CD14-positive monocyte (primary cell): ENCODE measurements around the gene ABTB2. TPM values are rescaled to one million over a fixed set of nuclear protein-coding genes. Genes with fewer than 3 reads are reported as not detected.

Experiments
- DNase-seq, 3 donors: peaks; one replicate each; pipeline ENCODE4 v3.0.0-alpha.2; 2011 to 2022
- H2AFZ ChIP-seq: 2 replicates; pipeline ENCODE4 v1.6.0; 2012; ENCODE audit warnings: mild to moderate bottlenecking, low read depth, low read length, inconsistent platforms; ENCODE audit not compliant: insufficient read depth, poor library complexity, severe bottlenecking
- H3K27ac ChIP-seq, 2 donors: 1 replicate in 1 of 2; 2 replicates in 1 of 2; pipeline ENCODE4 v1.5.1; 2012 to 2013; ENCODE audit warnings: low read length in 2 of 2, control low read depth in 1 of 2, inconsistent platforms in 1 of 2, low read depth in 1 of 2, mild to moderate bottlenecking in 1 of 2
- H3K27me3 ChIP-seq, 2 donors: one replicate each; pipeline versions ENCODE4 v1.6.0 to v1.6.1; 2011 to 2013; ENCODE audit warnings: low read length in 2 of 2; ENCODE audit not compliant: control insufficient read depth in 2 of 2, insufficient read depth in 2 of 2
- H3K36me3 ChIP-seq, 2 donors: replicated peaks in 1 of 2; 1 replicate in 1 of 2; 2 replicates in 1 of 2; pipeline versions ENCODE4 v1.5.1 to v1.6.1; 2012 to 2013; ENCODE audit warnings: low read length in 2 of 2, control low read depth in 1 of 2, inconsistent platforms in 1 of 2, mild to moderate bottlenecking in 1 of 2; ENCODE audit not compliant: insufficient read depth in 2 of 2, control insufficient read depth in 1 of 2
- H3K4me1 ChIP-seq, 2 donors: 1 replicate in 1 of 2; 2 replicates in 1 of 2; pipeline versions ENCODE4 v1.5.1 to v1.6.1; 2012 to 2013; ENCODE audit warnings: low read length in 2 of 2, control low read depth in 1 of 2, inconsistent platforms in 1 of 2, mild to moderate bottlenecking in 1 of 2, moderate library complexity in 1 of 2; ENCODE audit not compliant: insufficient read depth in 2 of 2, control insufficient read depth in 1 of 2
- H3K4me2 ChIP-seq: replicated peaks from 2 replicates; pipeline ENCODE3; 2012; ENCODE audit warnings: low read length, moderate library complexity, mild to moderate bottlenecking; ENCODE audit not compliant: poor library complexity, severe bottlenecking; ENCODE audit errors: extremely low read depth
- H3K4me3 ChIP-seq, 3 experiments: fragments of 200-600 bp in 1 of 3; sonication (generic) in 1 of 3; replicated peaks in 1 of 3; 1 replicate in 2 of 3; 2 replicates in 1 of 3; pipeline ENCODE4 v1.5.1; 2011 to 2013; ENCODE audit warnings: low read length in 3 of 3, mild to moderate bottlenecking in 3 of 3, control low read depth in 2 of 3, low read depth in 2 of 3, inconsistent platforms in 1 of 3, moderate library complexity in 1 of 3
- H3K79me2 ChIP-seq: 2 replicates; pipeline ENCODE4 v1.6.0; 2012; ENCODE audit warnings: mild to moderate bottlenecking, control low read depth, inconsistent platforms, low read length, moderate library complexity; ENCODE audit not compliant: insufficient read depth
- H3K9ac ChIP-seq: 2 replicates; pipeline ENCODE4 v1.6.0; 2017; ENCODE audit warnings: low read length, mild to moderate bottlenecking; ENCODE audit not compliant: insufficient read depth, poor library complexity, severe bottlenecking
- H3K9me3 ChIP-seq, 2 donors: replicated peaks in 1 of 2; 1 replicate in 1 of 2; 2 replicates in 1 of 2; pipeline versions ENCODE4 v1.5.1 to v1.6.1; 2012 to 2013; ENCODE audit warnings: low read length in 2 of 2, control low read depth in 1 of 2; ENCODE audit not compliant: control insufficient read depth in 1 of 2, insufficient read depth in 1 of 2
- H4K20me1 ChIP-seq: 2 replicates; pipeline ENCODE4 v1.6.0; 2012; ENCODE audit warnings: mild to moderate bottlenecking, low read length, control low read depth, moderate library complexity; ENCODE audit not compliant: insufficient read depth
- H3K27ac Mint-ChIP-seq, 7 donors: one replicate each; pipeline ENCODE4 v1.8.0; 2020; ENCODE audit warnings: mild to moderate bottlenecking in 7 of 7, mixed read lengths in 7 of 7, moderate library complexity in 6 of 7, inconsistent platforms in 2 of 7
- H3K27me3 Mint-ChIP-seq, 3 donors: one replicate each; pipeline ENCODE4 v1.8.0; 2021 to 2022; ENCODE audit warnings: low read depth in 3 of 3, mild to moderate bottlenecking in 3 of 3, mixed read lengths in 3 of 3, moderate library complexity in 3 of 3, inconsistent platforms in 1 of 3
- H3K36me3 Mint-ChIP-seq, 2 donors: one replicate each; pipeline ENCODE4 v1.8.0; 2020; ENCODE audit warnings: mixed read lengths in 2 of 2, inconsistent platforms in 1 of 2, mild to moderate bottlenecking in 1 of 2
- H3K4me1 Mint-ChIP-seq: one replicate; pipeline ENCODE4 v1.8.0; 2020; ENCODE audit warnings: mild to moderate bottlenecking, mixed read lengths
- H3K4me3 Mint-ChIP-seq, 2 donors: one replicate each; pipeline ENCODE4 v1.8.0; 2020; ENCODE audit warnings: mild to moderate bottlenecking in 2 of 2, mixed read lengths in 2 of 2, moderate library complexity in 1 of 2
- H3K9me3 Mint-ChIP-seq, 7 donors: one replicate each; pipeline ENCODE4 v1.8.0; 2020 to 2022; ENCODE audit warnings: mixed read lengths in 7 of 7, mild to moderate bottlenecking in 6 of 7, moderate library complexity in 6 of 7, inconsistent platforms in 2 of 7
- CTCF ChIP-seq: fragments of 200-600 bp; IDR thresholded peaks from one replicate; pipeline ENCODE4 v1.8.0; 2022; ENCODE audit warnings: antibody characterized with exemption, mild to moderate bottlenecking
- WGBS: methylation state at CpG from one replicate; pipeline ENCODE4 v1.1.5; 2013; ENCODE audit warnings: missing lambda C conversion rate; ENCODE audit not compliant: insufficient coverage; 5-methylcytosine and 5-hydroxymethylcytosine counted together
- intact Hi-C, 2 donors: fragments of 100-400 bp; cut with micrococcal nuclease; formaldehyde crosslinking; loops; one replicate each; pipeline versions ENCODE4 v1.15.0 to v1.15.1; 2023
- polyA plus RNA-seq, 3 donors: library from polyadenylated mRNA; depleted of rRNA in 1 of 3; unstranded in 2 of 3; stranded (reverse) in 1 of 3; fragments of 300-500 nt in 2 of 3; fragments of >200 nt in 1 of 3; fragmentation: Illumina TruSeq in 2 of 3; gene quantifications; 1 replicate in 2 of 3; 2 replicates in 1 of 3; pipeline ENCODE4 v1.2.3, GENCODE V29; 2012 to 2021

Gene ABTB2
- polyA plus RNA-seq, 3 donors: 0.25 to 1.7 (median 0.26) TPM

GRCh38 chr11:34145847-34146381 lies 211.9 kb downstream of the ABTB2 start:
- TF ChIP-seq CTCF: no peak
- peak overlapping the region in 3 of 7 donors; percentile 0 to 69 (median 53) for H3K27ac Mint-ChIP-seq
- H3K4me1 Mint-ChIP-seq: peaks cover 23% of the 10 kb centered on the region
- Histone ChIP-seq H3K36me3 (peaks cover 75 to 98% of the 10 kb centered on the region in 2 donors), H3K4me2 (no peak overlapping the region), H3K4me1 (peaks cover 15 to 18% of the 10 kb centered on the region in 2 donors), H2AFZ (no peak overlapping the region), H3K27me3 (no peaks in the 10 kb centered on the region), H4K20me1 (no peaks in the 10 kb centered on the region), H3K27ac (peak overlapping the region in 1 of 2 donors; percentile 41), H3K4me3 (no peak overlapping the region), H3K9me3 (no peaks in the 10 kb centered on the region), H3K9ac (peak overlapping the region; percentile 21), H3K79me2 (no peaks in the 10 kb centered on the region)
- H3K27me3 Mint-ChIP-seq: no peaks in the 10 kb centered on the region
- H3K9me3 Mint-ChIP-seq: no peaks in the 10 kb centered on the region
- no peak overlapping the region for H3K4me3 Mint-ChIP-seq
- intact Hi-C loops: no loop called here
- H3K36me3 Mint-ChIP-seq: peaks cover 75 to 82% of the 10 kb centered on the region in 2 donors
- WGBS: 49% methylated on average over 8 of the region's 8 CpGs
- no peak for DNase-seq

GRCh38 chr11:34145073-34145472 lies 212.7 kb downstream of the ABTB2 start:
- intact Hi-C loops: no loop called here
- Histone ChIP-seq H3K27ac (no peak overlapping the region), H3K27me3 (no peaks in the 10 kb centered on the region), H3K4me3 (no peak overlapping the region), H3K4me2 (no peak overlapping the region), H3K79me2 (no peaks in the 10 kb centered on the region), H4K20me1 (no peaks in the 10 kb centered on the region), H3K4me1 (peaks cover 15 to 18% of the 10 kb centered on the region in 2 donors), H3K9ac (no peak overlapping the region), H3K9me3 (no peaks in the 10 kb centered on the region), H2AFZ (no peak overlapping the region), H3K36me3 (peaks cover 80 to 98% of the 10 kb centered on the region in 2 donors)
- DNase-seq: no peak
- H3K36me3 Mint-ChIP-seq: peaks cover 78 to 87% of the 10 kb centered on the region in 2 donors
- H3K27me3 Mint-ChIP-seq: no peaks in the 10 kb centered on the region
- peak overlapping the region in 1 of 7 donors; percentile 26 for H3K27ac Mint-ChIP-seq
- H3K4me1 Mint-ChIP-seq: peaks cover 23% of the 10 kb centered on the region
- no peaks in the 10 kb centered on the region for H3K9me3 Mint-ChIP-seq
- WGBS: 90% methylated on average over 4 of the region's 5 CpGs
- H3K4me3 Mint-ChIP-seq: no peak overlapping the region
- TF ChIP-seq CTCF: no peak
